ENCODE data around the gene C10orf62.

C10orf62 gene

GRCh38 chr10:97580421-97581367 is 8.8 kb upstream of the C10orf62 start:
- Histone ChIP-seq H3K4me3 (ENCODE audit: low read length) (no peak overlapping the region), H3K4me1 (ENCODE audit: control insufficient read depth, insufficient read depth, low read length) (no peaks in the 10 kb centered on the region), H3K27me3 (ENCODE audit: control insufficient read depth, insufficient read depth, low read length) (peaks cover 6% of the 10 kb centered on the region), H3K9ac (ENCODE audit: low read length) (no peak overlapping the region), H3K36me3 (ENCODE audit: control insufficient read depth, insufficient read depth, low read length) (no peaks in the 10 kb centered on the region), H3K9me3 (ENCODE audit: control insufficient read depth, low read length) (no peaks in the 10 kb centered on the region)

- Histone ChIP-seq H3K4me1 (ENCODE audit: control insufficient read depth, insufficient read depth, low read length) (no peaks in the 10 kb centered on the region), H3K36me3 (ENCODE audit: control insufficient read depth, insufficient read depth, low read length) (no peaks in the 10 kb centered on the region), H3K27me3 (ENCODE audit: control insufficient read depth, insufficient read depth, low read length) (peaks cover 6% of the 10 kb centered on the region), H3K9ac (ENCODE audit: low read length) (no peak overlapping the region), H3K4me3 (ENCODE audit: low read length) (no peak overlapping the region), H3K9me3 (ENCODE audit: control insufficient read depth, low read length) (no peaks in the 10 kb centered on the region)
Measured at GRCh38 chr10:97582169-97582568, 7.4 kb upstream of the C10orf62 start.

DNA sequence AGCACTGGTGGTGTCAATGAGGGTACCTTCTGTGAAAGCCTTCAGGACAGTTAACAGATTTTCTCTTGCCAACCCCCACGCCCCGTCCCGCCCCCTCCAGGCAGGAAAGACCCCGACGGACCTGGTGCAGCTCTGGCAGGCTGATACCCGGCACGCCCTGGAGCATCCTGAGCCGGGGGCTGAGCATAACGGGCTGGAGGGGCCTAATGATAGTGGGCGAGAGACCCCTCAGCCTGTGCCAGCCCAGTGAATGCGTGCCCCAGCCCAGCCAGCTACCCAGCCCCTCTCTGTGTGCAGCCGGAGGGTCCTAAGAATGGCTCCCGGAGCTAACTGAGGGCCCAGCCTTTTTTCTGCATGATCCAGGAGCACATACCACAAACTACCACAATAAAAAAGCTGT is 6.0 kb upstream of the C10orf62 start:
- Histone ChIP-seq H3K9ac (ENCODE audit: low read length) (no peak overlapping the region), H3K9me3 (ENCODE audit: control insufficient read depth, low read length) (no peaks in the 10 kb centered on the region), H3K4me3 (ENCODE audit: low read length) (no peak overlapping the region)

GRCh38 chr10:97584060-97584797 is 5.3 kb upstream of the C10orf62 start, which contains the start of gene HOGA1:
Gene HOGA1, plus strand, starts transcription at chr10:97584389. Its CDS starts 315 bp downstream, at chr10:97584704.
- Histone ChIP-seq H3K9ac (ENCODE audit: low read length) (no peak within 1 kb of the TSS), H3K27me3 (ENCODE audit: control insufficient read depth, insufficient read depth, low read length) (no peaks in the 10 kb centered on the region), H3K36me3 (ENCODE audit: control insufficient read depth, insufficient read depth, low read length) (no peaks in the 10 kb centered on the region), H3K4me1 (ENCODE audit: control insufficient read depth, insufficient read depth, low read length) (no peaks in the 10 kb centered on the region), H3K9me3 (ENCODE audit: control insufficient read depth, low read length) (no peaks in the 10 kb centered on the region), H3K4me3 (ENCODE audit: low read length) (no peak within 1 kb of the TSS)

More for the DNA sequence above, 6.0 kb upstream of the C10orf62 start:
- Histone ChIP-seq H3K36me3 (ENCODE audit: control insufficient read depth, insufficient read depth, low read length) (no peaks in the 10 kb centered on the region), H3K27me3 (ENCODE audit: control insufficient read depth, insufficient read depth, low read length) (no peaks in the 10 kb centered on the region), H3K4me1 (ENCODE audit: control insufficient read depth, insufficient read depth, low read length) (no peaks in the 10 kb centered on the region)

DNA sequence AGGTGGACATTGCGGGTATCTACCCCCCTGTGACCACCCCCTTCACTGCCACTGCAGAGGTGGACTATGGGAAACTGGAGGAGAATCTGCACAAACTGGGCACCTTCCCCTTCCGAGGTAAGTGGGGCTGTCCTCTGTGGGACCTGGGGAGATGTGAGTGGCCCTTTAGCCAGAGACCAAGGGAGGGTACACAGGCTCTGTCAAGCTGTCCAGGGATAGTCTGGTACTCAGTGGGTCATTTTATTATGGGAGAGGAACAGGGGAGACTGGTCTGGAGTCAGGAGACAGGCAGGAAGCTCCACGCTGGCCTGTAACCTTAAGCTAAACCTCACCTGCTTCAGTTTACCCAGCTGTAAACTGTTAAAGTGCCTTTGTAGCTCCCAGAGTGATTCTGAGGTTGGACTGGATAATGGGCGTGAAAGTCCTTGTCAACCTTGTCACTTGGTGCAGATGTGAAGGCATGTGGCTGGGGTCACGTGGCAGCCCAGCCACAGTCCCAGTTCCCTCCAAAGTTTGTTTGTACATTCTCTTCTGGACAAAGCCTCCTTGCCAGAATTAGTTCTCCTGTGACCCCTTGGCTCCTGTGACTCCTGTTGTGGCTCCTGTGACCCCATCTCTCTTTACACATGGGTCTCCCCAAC is 4.6 kb upstream of the C10orf62 start:
- no peak overlapping the region for H3K4me3 ChIP-seq (ENCODE audit: low read length)
- no peaks in the 10 kb centered on the region for H3K4me1 ChIP-seq (ENCODE audit: control insufficient read depth, insufficient read depth, low read length)

GRCh38 chr10:97585439-97585811 is 4.1 kb upstream of the C10orf62 start:
- no peaks in the 10 kb centered on the region for H3K36me3 ChIP-seq (ENCODE audit: control insufficient read depth, insufficient read depth, low read length)
- H3K9me3 ChIP-seq (ENCODE audit: control insufficient read depth, low read length), result no peaks in the 10 kb centered on the region
- no peak overlapping the region for H3K4me3 ChIP-seq (ENCODE audit: low read length)
- H3K4me1 ChIP-seq (ENCODE audit: control insufficient read depth, insufficient read depth, low read length), result no peaks in the 10 kb centered on the region
- no peak overlapping the region for H3K9ac ChIP-seq (ENCODE audit: low read length)
- H3K27me3 ChIP-seq (ENCODE audit: control insufficient read depth, insufficient read depth, low read length), result no peaks in the 10 kb centered on the region

More for the DNA sequence above, 4.6 kb upstream of the C10orf62 start:
- H3K9ac ChIP-seq (ENCODE audit: low read length), result no peak overlapping the region
- H3K36me3 ChIP-seq (ENCODE audit: control insufficient read depth, insufficient read depth, low read length), result no peaks in the 10 kb centered on the region
- no peaks in the 10 kb centered on the region for H3K27me3 ChIP-seq (ENCODE audit: control insufficient read depth, insufficient read depth, low read length)
- H3K9me3 ChIP-seq (ENCODE audit: control insufficient read depth, low read length), result no peaks in the 10 kb centered on the region

DNA sequence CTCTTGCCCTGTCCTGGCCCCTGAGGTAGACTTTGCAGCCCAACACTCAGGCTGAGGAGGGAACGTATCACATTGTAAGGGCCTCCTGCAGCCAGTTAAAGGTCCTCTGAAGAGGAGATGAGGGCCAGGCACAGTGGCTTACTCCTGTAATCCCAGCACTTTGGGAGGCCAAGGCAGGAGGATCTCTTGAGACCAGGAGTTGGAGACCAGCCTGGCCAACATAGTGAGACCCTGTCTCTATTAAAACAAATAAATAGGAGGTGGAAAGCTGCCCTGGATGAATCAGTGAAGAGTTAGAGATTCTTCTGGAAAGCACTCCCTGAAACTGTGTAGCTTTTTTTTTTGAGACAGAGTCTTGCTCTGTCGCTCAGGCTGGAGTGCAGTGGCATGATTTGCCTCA is 2.3 kb upstream of the C10orf62 start:
- no peak overlapping the region for H3K9ac ChIP-seq (ENCODE audit: low read length)
- H3K4me3 ChIP-seq (ENCODE audit: low read length), result no peak overlapping the region
- H3K27me3 ChIP-seq (ENCODE audit: control insufficient read depth, insufficient read depth, low read length), result no peaks in the 10 kb centered on the region
- no peaks in the 10 kb centered on the region for H3K9me3 ChIP-seq (ENCODE audit: control insufficient read depth, low read length)
- no peaks in the 10 kb centered on the region for H3K36me3 ChIP-seq (ENCODE audit: control insufficient read depth, insufficient read depth, low read length)
- no peaks in the 10 kb centered on the region for H3K4me1 ChIP-seq (ENCODE audit: control insufficient read depth, insufficient read depth, low read length)

DNA sequence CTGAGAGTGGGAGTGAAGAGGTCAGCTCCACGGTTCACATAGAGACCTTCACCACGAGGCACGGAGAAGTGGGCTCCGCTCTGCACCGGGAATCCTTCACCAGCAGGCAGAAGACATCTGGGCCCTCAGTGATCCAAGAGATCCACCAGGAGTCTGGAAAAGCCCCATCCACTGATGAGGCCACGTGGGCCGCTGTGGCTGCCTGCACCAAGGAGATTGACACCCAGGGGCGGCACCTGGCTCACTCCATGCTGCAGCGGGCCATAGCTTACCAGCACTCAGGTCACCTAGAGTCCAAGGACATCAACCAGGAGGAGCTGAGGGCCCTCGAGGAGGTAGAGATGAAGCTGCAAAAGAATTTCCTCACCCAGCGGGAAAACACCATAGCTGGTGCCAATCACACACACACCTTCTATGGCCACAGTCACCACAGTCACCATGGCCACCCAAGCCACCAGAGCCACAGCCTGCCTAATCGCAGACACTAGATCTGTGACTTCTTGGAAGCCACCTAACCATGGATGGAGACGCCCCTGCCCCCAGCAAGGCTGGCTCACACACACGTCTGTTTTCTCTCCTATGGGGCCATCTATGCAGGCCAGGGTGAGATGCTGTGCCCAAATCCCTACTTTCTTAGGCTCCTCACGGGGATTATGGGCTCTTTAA is 694 bp downstream of the C10orf62 start:
- Histone ChIP-seq H3K36me3 (ENCODE audit: control insufficient read depth, insufficient read depth, low read length) (no peaks in the 10 kb centered on the region), H3K9me3 (ENCODE audit: control insufficient read depth, low read length) (no peaks in the 10 kb centered on the region), H3K4me3 (ENCODE audit: low read length) (no peak overlapping the region), H3K27me3 (ENCODE audit: control insufficient read depth, insufficient read depth, low read length) (no peaks in the 10 kb centered on the region), H3K4me1 (ENCODE audit: control insufficient read depth, insufficient read depth, low read length) (no peaks in the 10 kb centered on the region), H3K9ac (ENCODE audit: low read length) (no peak overlapping the region)

- no peaks in the 10 kb centered on the region for H3K27me3 ChIP-seq (ENCODE audit: control insufficient read depth, insufficient read depth, low read length)
- H3K4me3 ChIP-seq (ENCODE audit: low read length), result no peak overlapping the region
- no peak overlapping the region for H3K9ac ChIP-seq (ENCODE audit: low read length)
- H3K9me3 ChIP-seq (ENCODE audit: control insufficient read depth, low read length), result no peaks in the 10 kb centered on the region
- no peaks in the 10 kb centered on the region for H3K36me3 ChIP-seq (ENCODE audit: control insufficient read depth, insufficient read depth, low read length)
- H3K4me1 ChIP-seq (ENCODE audit: control insufficient read depth, insufficient read depth, low read length), result no peaks in the 10 kb centered on the region
Measured at GRCh38 chr10:97590748-97591495, 1.4 kb downstream of the C10orf62 start.

GRCh38 chr10:97593421-97593820 is 3.9 kb downstream of the C10orf62 start:
- Histone ChIP-seq H3K36me3 (ENCODE audit: control insufficient read depth, insufficient read depth, low read length) (no peaks in the 10 kb centered on the region), H3K27me3 (ENCODE audit: control insufficient read depth, insufficient read depth, low read length) (no peaks in the 10 kb centered on the region), H3K9ac (ENCODE audit: low read length) (no peak overlapping the region), H3K4me3 (ENCODE audit: low read length) (no peak overlapping the region), H3K9me3 (ENCODE audit: control insufficient read depth, low read length) (no peaks in the 10 kb centered on the region), H3K4me1 (ENCODE audit: control insufficient read depth, insufficient read depth, low read length) (peaks cover 6% of the 10 kb centered on the region)

Data from mucosa of stomach (tissue), 1 donor.